GM12878 (cell line): ENCODE measurements around the gene RAPGEF6. TPM values are rescaled to one million over a fixed set of nuclear protein-coding genes. Genes with fewer than 3 reads are reported as not detected.

Experiments
- BCL11A ChIP-seq: IDR thresholded peaks from 2 replicates; pipeline ENCODE4 v1.6.1; 2011; ENCODE audit warnings: low read depth, low read length
- BHLHE40 ChIP-seq, 2 experiments: fragments of 450-650 bp in 1 of 2; IDR thresholded peaks; 2 replicates each; pipeline ENCODE4 v1.6.1; 2011 to 2017; ENCODE audit warnings: low read depth in 2 of 2, borderline replicate concordance in 1 of 2, improper control_type of control experiment in 1 of 2, low read length in 1 of 2, mild to moderate bottlenecking in 1 of 2
- CEBPB ChIP-seq, 2 experiments: fragments of 150-350 bp in 1 of 2; IDR thresholded peaks; 2 replicates each; pipeline ENCODE4 v1.6.1; 2012 to 2014; ENCODE audit warnings: low read depth in 2 of 2, low read length in 2 of 2, borderline replicate concordance in 1 of 2, inconsistent platforms in 1 of 2
- CREB1 ChIP-seq: IDR thresholded peaks from 2 replicates; pipeline ENCODE4 v1.6.1; 2012; ENCODE audit warnings: low read depth, mild to moderate bottlenecking, inconsistent platforms
- EED ChIP-seq: sonication (generic); IDR thresholded peaks from 2 replicates; pipeline ENCODE4 v1.6.1; 2016; ENCODE audit warnings: antibody characterized with exemption, low read depth
- EP300 ChIP-seq, 2 experiments: fragments of 150-350 bp in 1 of 2; IDR thresholded peaks; 2 replicates each; pipeline ENCODE4 v1.6.1; 2011 to 2012; ENCODE audit warnings: low read depth in 2 of 2, low read length in 2 of 2, borderline replicate concordance in 1 of 2, improper control_type of control experiment in 1 of 2, inconsistent platforms in 1 of 2; ENCODE audit not compliant: control insufficient read depth in 1 of 2
- GATAD2B ChIP-seq: fragments of 450-650 bp; conservative IDR thresholded peaks from 2 replicates; pipeline ENCODE4 v1.6.1; 2017; ENCODE audit warnings: low read depth, mild to moderate bottlenecking, moderate library complexity
- IRF4 ChIP-seq: IDR thresholded peaks from 2 replicates; pipeline ENCODE4 v1.6.1; 2011; ENCODE audit warnings: low read depth, low read length
- JUNB ChIP-seq: IDR thresholded peaks from 2 replicates; pipeline ENCODE4 v1.6.1; 2016; ENCODE audit warnings: antibody characterized with exemption, mild to moderate bottlenecking
- MTA2 ChIP-seq: fragments of 450-650 bp; IDR thresholded peaks from 2 replicates; pipeline ENCODE4 v1.6.1; 2016; ENCODE audit warnings: low read depth, mild to moderate bottlenecking, moderate library complexity
- MTA3 ChIP-seq: IDR thresholded peaks from 2 replicates; pipeline ENCODE4 v1.6.1; 2012; ENCODE audit warnings: low read length, inconsistent platforms, borderline replicate concordance
- NFXL1 ChIP-seq: fragments of 450-650 bp; IDR thresholded peaks from 2 replicates; pipeline ENCODE4 v1.6.1; 2017; ENCODE audit warnings: antibody characterized with exemption, mild to moderate bottlenecking, borderline replicate concordance
- PML ChIP-seq: IDR thresholded peaks from 2 replicates; pipeline ENCODE4 v1.6.1; 2012; ENCODE audit warnings: low read length, inconsistent platforms
- RB1 ChIP-seq: fragments of 450-650 bp; formaldehyde crosslinking; IDR thresholded peaks from 2 replicates; pipeline ENCODE4 v1.6.1; 2017; ENCODE audit warnings: mild to moderate bottlenecking, borderline replicate concordance
- RELB ChIP-seq: fragments of 450-650 bp; IDR thresholded peaks from 2 replicates; pipeline ENCODE4 v1.6.1; 2017; ENCODE audit warnings: low read depth, mild to moderate bottlenecking, moderate library complexity
- SIN3A ChIP-seq: IDR thresholded peaks from 2 replicates; pipeline ENCODE4 v1.6.1; 2012; ENCODE audit warnings: low read depth, low read length, improper control_type of control experiment
- SMAD1 ChIP-seq: fragments of 450-650 bp; IDR thresholded peaks from 2 replicates; pipeline ENCODE4 v1.6.1; 2018; ENCODE audit warnings: mild to moderate bottlenecking, low read depth; ENCODE audit not compliant: partially characterized antibody
- ZNF217 ChIP-seq: fragments of 450-650 bp; IDR thresholded peaks from 2 replicates; pipeline ENCODE4 v1.6.1; 2017; ENCODE audit warnings: antibody characterized with exemption, mild to moderate bottlenecking
- ZNF274 ChIP-seq: IDR thresholded peaks from one replicate; pipeline ENCODE4 v1.8.0; 2011; ENCODE audit not compliant: insufficient read length, insufficient read depth
- polyA plus RNA-seq, 11 experiments: library from polyadenylated mRNA; depleted of rRNA in 4 of 11; unstranded in 6 of 11; stranded (reverse) in 5 of 11; fragments of >200 nt; fragmentation: Nextera tagmentation in 4 of 11; fragmentation: Illumina TruSeq in 1 of 11; extraction: Ambion mirVana in 4 of 11; extraction: Trizol in 1 of 11; gene quantifications; 1 replicate in 1 of 11; 2 replicates in 10 of 11; pipeline versions ENCODE4 v1.2.1 to v1.2.3, GENCODE V29; 2011 to 2016; ENCODE audit warnings: inconsistent platforms in 2 of 11, missing spikeins in 2 of 11, low read depth in 1 of 11
- total RNA-seq, 4 experiments: library from RNA; depleted of rRNA in 3 of 4; stranded (reverse); fragments of >200 nt in 3 of 4; fragmentation: Illumina TruSeq in 1 of 4; extraction: Trizol in 1 of 4; gene quantifications; 2 replicates each; pipeline versions ENCODE4 v1.2.1 to v1.2.3, GENCODE V29; 2013 to 2021
- TF ChIP-seq, protein P1 (sequence below): fragments of 450-650 bp; IDR thresholded peaks from 2 replicates; pipeline ENCODE4 v1.6.1; 2016; ENCODE audit warnings: mild to moderate bottlenecking, moderate library complexity, borderline replicate concordance
- TF ChIP-seq, protein P2 (sequence below): fragments of 450-650 bp; formaldehyde crosslinking; IDR thresholded peaks from 2 replicates; pipeline ENCODE4 v1.4.0; 2022; ENCODE audit warnings: mild to moderate bottlenecking, moderate library complexity

Gene RAPGEF6
- total and polyA plus RNA-seq, 10 of the 15 experiments (the other 5 are each of a cell fraction or from before 2014, with no cell fraction given): 2.9 to 24.0 (median 14.2) TPM

DNA sequence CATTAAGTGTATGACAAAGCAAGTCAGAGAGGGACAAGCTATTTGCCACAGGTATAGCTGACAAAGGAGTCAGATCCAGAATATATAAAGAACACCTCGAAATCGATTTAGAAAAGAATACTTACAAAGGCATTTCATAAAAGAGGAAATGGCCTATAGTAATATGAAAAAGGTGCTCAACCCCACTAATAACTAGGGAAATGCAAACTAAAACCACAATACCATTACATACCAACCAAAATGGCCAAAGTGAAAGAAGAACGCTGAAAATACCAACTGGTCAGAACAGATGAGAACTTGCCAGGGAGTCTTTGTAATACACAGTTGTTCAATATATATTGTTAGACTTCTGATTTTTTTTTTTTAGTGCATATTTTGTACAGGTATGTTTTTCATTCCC lies 218.3 kb downstream of the RAPGEF6 start (continued):
- TF ChIP-seq RELB: no peak
- TF ChIP-seq MTA2: peak; percentile 76; the same call in 1 of the 2 replicates
- no peak for TF ChIP-seq IRF4
- TF ChIP-seq SMAD1: no peak
- TF ChIP-seq CREB1: no peak
- no peak for TF ChIP-seq BCL11A
- no peak for TF ChIP-seq ZNF274
- no peak for TF ChIP-seq GATAD2B
- no peak for TF ChIP-seq EED
- TF ChIP-seq CEBPB (IDR thresholded peaks at IDR 0.05; ENCODE audit: borderline replicate concordance in 1 of 2, low read depth in 2 of 2, low read length in 2 of 2): no peak
- 0 out of 2 replicates have a peak, but pooled peaks have one; percentile 46 for TF ChIP-seq MTA3
- TF ChIP-seq SIN3A: no peak
- TF ChIP-seq ZNF217: no peak
- no peak for TF ChIP-seq RB1
- TF ChIP-seq NFXL1: no peak
- no peak for TF ChIP-seq BHLHE40 (IDR thresholded peaks at IDR 0.05; ENCODE audit: borderline replicate concordance in 1 of 2, low read depth in 2 of 2, low read length in 1 of 2)
- TF ChIP-seq PML: no peak
- TF ChIP-seq, protein P1, sequence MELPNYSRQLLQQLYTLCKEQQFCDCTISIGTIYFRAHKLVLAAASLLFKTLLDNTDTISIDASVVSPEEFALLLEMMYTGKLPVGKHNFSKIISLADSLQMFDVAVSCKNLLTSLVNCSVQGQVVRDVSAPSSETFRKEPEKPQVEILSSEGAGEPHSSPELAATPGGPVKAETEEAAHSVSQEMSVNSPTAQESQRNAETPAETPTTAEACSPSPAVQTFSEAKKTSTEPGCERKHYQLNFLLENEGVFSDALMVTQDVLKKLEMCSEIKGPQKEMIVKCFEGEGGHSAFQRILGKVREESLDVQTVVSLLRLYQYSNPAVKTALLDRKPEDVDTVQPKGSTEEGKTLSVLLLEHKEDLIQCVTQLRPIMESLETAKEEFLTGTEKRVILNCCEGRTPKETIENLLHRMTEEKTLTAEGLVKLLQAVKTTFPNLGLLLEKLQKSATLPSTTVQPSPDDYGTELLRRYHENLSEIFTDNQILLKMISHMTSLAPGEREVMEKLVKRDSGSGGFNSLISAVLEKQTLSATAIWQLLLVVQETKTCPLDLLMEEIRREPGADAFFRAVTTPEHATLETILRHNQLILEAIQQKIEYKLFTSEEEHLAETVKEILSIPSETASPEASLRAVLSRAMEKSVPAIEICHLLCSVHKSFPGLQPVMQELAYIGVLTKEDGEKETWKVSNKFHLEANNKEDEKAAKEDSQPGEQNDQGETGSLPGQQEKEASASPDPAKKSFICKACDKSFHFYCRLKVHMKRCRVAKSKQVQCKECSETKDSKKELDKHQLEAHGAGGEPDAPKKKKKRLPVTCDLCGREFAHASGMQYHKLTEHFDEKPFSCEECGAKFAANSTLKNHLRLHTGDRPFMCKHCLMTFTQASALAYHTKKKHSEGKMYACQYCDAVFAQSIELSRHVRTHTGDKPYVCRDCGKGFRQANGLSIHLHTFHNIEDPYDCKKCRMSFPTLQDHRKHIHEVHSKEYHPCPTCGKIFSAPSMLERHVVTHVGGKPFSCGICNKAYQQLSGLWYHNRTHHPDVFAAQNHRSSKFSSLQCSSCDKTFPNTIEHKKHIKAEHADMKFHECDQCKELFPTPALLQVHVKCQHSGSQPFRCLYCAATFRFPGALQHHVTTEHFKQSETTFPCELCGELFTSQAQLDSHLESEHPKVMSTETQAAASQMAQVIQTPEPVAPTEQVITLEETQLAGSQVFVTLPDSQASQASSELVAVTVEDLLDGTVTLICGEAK: no peak
- TF ChIP-seq EP300 (IDR thresholded peaks at IDR 0.05; ENCODE audit: borderline replicate concordance in 1 of 2, control insufficient read depth in 1 of 2, low read depth in 2 of 2, low read length in 2 of 2): no peak
- peak; percentile 30; the same call in 1 of the 2 replicates for TF ChIP-seq JUNB
- TF ChIP-seq, protein P2, sequence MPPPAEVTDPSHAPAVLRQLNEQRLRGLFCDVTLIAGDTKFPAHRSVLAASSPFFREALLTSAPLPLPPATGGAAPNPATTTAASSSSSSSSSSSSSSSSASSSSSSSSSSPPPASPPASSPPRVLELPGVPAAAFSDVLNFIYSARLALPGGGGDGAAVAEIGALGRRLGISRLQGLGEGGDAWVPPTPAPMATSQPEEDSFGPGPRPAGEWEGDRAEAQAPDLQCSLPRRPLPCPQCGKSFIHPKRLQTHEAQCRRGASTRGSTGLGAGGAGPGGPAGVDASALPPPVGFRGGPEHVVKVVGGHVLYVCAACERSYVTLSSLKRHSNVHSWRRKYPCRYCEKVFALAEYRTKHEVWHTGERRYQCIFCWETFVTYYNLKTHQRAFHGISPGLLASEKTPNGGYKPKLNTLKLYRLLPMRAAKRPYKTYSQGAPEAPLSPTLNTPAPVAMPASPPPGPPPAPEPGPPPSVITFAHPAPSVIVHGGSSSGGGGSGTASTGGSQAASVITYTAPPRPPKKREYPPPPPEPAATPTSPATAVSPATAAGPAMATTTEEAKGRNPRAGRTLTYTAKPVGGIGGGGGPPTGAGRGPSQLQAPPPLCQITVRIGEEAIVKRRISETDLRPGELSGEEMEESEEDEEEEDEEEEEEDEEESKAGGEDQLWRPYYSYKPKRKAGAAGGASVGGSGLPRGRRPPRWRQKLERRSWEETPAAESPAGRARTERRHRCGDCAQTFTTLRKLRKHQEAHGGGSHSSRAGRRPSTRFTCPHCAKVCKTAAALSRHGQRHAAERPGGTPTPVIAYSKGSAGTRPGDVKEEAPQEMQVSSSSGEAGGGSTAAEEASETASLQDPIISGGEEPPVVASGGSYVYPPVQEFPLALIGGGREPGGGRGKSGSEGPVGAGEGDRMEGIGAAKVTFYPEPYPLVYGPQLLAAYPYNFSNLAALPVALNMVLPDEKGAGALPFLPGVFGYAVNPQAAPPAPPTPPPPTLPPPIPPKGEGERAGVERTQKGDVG (CRISPR knock-in tag): no peak
